Skeletal muscle tissue (tissue), 4 donors: ENCODE measurements around the gene CR1L. TPM values are rescaled to one million over a fixed set of nuclear protein-coding genes. Genes with fewer than 3 reads are reported as not detected.
A peak's percentile ranks its signal among the peaks of the same experiment; 100 is the strongest.
"Not testable (repeated sequence)": the region's sequence is repeated elsewhere in the genome, so short reads cannot be mapped to it uniquely, and the experiment has no call there.

ENCODE experiments used
- H3K27ac ChIP-seq: one replicate; pipeline ENCODE4 v1.7.0; 2013; ENCODE audit warnings: mild to moderate bottlenecking, low read depth, low read length, inconsistent platforms
- H3K27me3 ChIP-seq, 3 donors: one replicate each; pipeline ENCODE4 v1.7.0; 2013; ENCODE audit warnings: low read length in 3 of 3; ENCODE audit not compliant: control insufficient read depth in 3 of 3, insufficient read depth in 3 of 3
- H3K36me3 ChIP-seq, 3 donors: one replicate each; pipeline ENCODE4 v1.7.0; 2013; ENCODE audit warnings: low read length in 3 of 3; ENCODE audit not compliant: control insufficient read depth in 3 of 3, insufficient read depth in 3 of 3
- H3K4me1 ChIP-seq, 3 donors: one replicate each; pipeline ENCODE4 v1.7.0; 2013; ENCODE audit warnings: low read length in 3 of 3, mild to moderate bottlenecking in 3 of 3; ENCODE audit not compliant: control insufficient read depth in 3 of 3, insufficient read depth in 3 of 3
- H3K4me3 ChIP-seq, 3 donors: one replicate each; pipeline ENCODE4 v1.7.0; 2013; ENCODE audit warnings: low read length in 3 of 3
- H3K9ac ChIP-seq, 3 donors: one replicate each; pipeline ENCODE4 v1.7.0; 2013; ENCODE audit warnings: low read length in 3 of 3, mild to moderate bottlenecking in 3 of 3, moderate library complexity in 2 of 3, low read depth in 1 of 3
- H3K9me3 ChIP-seq, 3 donors: one replicate each; pipeline ENCODE4 v1.7.0; 2013; ENCODE audit warnings: low read length in 3 of 3; ENCODE audit not compliant: control insufficient read depth in 3 of 3
- total RNA-seq: library from RNA; depleted of rRNA; stranded (reverse); fragments of >200 nt; gene quantifications from one replicate; pipeline ENCODE4 v1.2.3, GENCODE V29; 2014
- donor health status: Osteomylitis.

CR1L gene
- total RNA-seq, 1 donor from 2014 or later: 2.6 TPM

- no peaks in the 10 kb centered on the region for H3K9me3 ChIP-seq
- no peak overlapping the region for H3K9ac ChIP-seq
- no peaks in the 10 kb centered on the region for H3K27me3 ChIP-seq
- no peaks in the 10 kb centered on the region for H3K36me3 ChIP-seq
- no peak overlapping the region for H3K4me3 ChIP-seq
- H3K27ac ChIP-seq: no peak overlapping the region
- no peaks in the 10 kb centered on the region for H3K4me1 ChIP-seq
Measured at GRCh38 chr1:207627496-207627895, 17.4 kb upstream of the CR1L start.

GRCh38 chr1:207628776-207629175 lies 16.2 kb upstream of the CR1L start:
- H3K4me1 ChIP-seq: no peaks in the 10 kb centered on the region

GRCh38 chr1:207631137-207631536 lies 13.8 kb upstream of the CR1L start:
- no peaks in the 10 kb centered on the region for H3K4me1 ChIP-seq
- no peaks in the 10 kb centered on the region for H3K27me3 ChIP-seq
- H3K4me3 ChIP-seq: no peak overlapping the region
- no peaks in the 10 kb centered on the region for H3K9me3 ChIP-seq
- H3K9ac ChIP-seq: no peak overlapping the region
- no peak overlapping the region for H3K27ac ChIP-seq
- H3K36me3 ChIP-seq: no peaks in the 10 kb centered on the region

More at GRCh38 chr1:207628776-207629175, 16.2 kb upstream of the CR1L start:
- no peaks in the 10 kb centered on the region for H3K27me3 ChIP-seq
- H3K36me3 ChIP-seq: no peaks in the 10 kb centered on the region
- H3K27ac ChIP-seq: no peak overlapping the region
- H3K9me3 ChIP-seq: no peaks in the 10 kb centered on the region
- H3K9ac ChIP-seq: no peak overlapping the region
- H3K4me3 ChIP-seq: no peak overlapping the region

GRCh38 chr1:207633226-207633625 lies 11.7 kb upstream of the CR1L start:
- no peaks in the 10 kb centered on the region for H3K27me3 ChIP-seq
- H3K4me3 ChIP-seq: no peak overlapping the region
- H3K9me3 ChIP-seq: no peaks in the 10 kb centered on the region
- no peaks in the 10 kb centered on the region for H3K4me1 ChIP-seq
- H3K27ac ChIP-seq: no peak overlapping the region
- H3K36me3 ChIP-seq: no peaks in the 10 kb centered on the region
- no peak overlapping the region for H3K9ac ChIP-seq

- not testable (repeated sequence) for H3K4me3 ChIP-seq, H3K4me1 ChIP-seq, H3K9ac ChIP-seq, H3K27ac ChIP-seq, H3K27me3 ChIP-seq, H3K9me3 ChIP-seq, H3K36me3 ChIP-seq
Measured at GRCh38 chr1:207633699-207634289, 11.1 kb upstream of the CR1L start.

- not testable (repeated sequence) for H3K4me3 ChIP-seq
Measured at GRCh38 chr1:207634293-207634692, 10.6 kb upstream of the CR1L start.

GRCh38 chr1:207635569-207636186 lies 9.3 kb upstream of the CR1L start:
- not testable (repeated sequence) for H3K4me1 ChIP-seq, H3K4me3 ChIP-seq, H3K9me3 ChIP-seq, H3K27ac ChIP-seq, H3K27me3 ChIP-seq, H3K9ac ChIP-seq, H3K36me3 ChIP-seq

More at GRCh38 chr1:207634293-207634692, 10.6 kb upstream of the CR1L start:
- not testable (repeated sequence) for H3K9me3 ChIP-seq, H3K27me3 ChIP-seq, H3K27ac ChIP-seq, H3K36me3 ChIP-seq, H3K9ac ChIP-seq, H3K4me1 ChIP-seq

GRCh38 chr1:207638487-207639145 lies 6.3 kb upstream of the CR1L start:
- H3K4me1 ChIP-seq, H3K9ac ChIP-seq, H3K4me3 ChIP-seq, H3K27ac ChIP-seq, H3K27me3 ChIP-seq, H3K9me3 ChIP-seq, H3K36me3 ChIP-seq: not testable (repeated sequence)

GRCh38 chr1:207639362-207639761 lies 5.6 kb upstream of the CR1L start:
- H3K9ac ChIP-seq, H3K9me3 ChIP-seq, H3K4me1 ChIP-seq, H3K36me3 ChIP-seq, H3K27ac ChIP-seq, H3K27me3 ChIP-seq, H3K4me3 ChIP-seq: not testable (repeated sequence)

GRCh38 chr1:207644166-207644851 lies 624 bp upstream of the CR1L start:
- H3K27me3 ChIP-seq: peaks cover 5 to 13% (median 7%) of the 10 kb centered on the region in 3 donors
- peaks cover 4 to 16% (median 10%) of the 10 kb centered on the region in 3 donors for H3K4me1 ChIP-seq
- no peak overlapping the region for H3K9ac ChIP-seq
- H3K9me3 ChIP-seq: no peaks in the 10 kb centered on the region
- peak overlapping the region; percentile 67 to 80 (median 75) for H3K4me3 ChIP-seq
- no peak overlapping the region for H3K27ac ChIP-seq
- no peaks in the 10 kb centered on the region for H3K36me3 ChIP-seq
